Aorta (tissue), 5 donors: Measurements from ENCODE around the gene KRTAP10-1. TPM values are rescaled to one million over a fixed set of nuclear protein-coding genes. Genes with fewer than 3 reads are reported as not detected.

ENCODE experiments used
- ATAC-seq: fragments of 200-7000 bp; cut with Tn5 transposase; one replicate; pipeline ENCODE4 v1.9.1; 2022; ENCODE audit warnings: moderate library complexity; ENCODE audit not compliant: low FRiP score
- DNase-seq, 2 donors: peaks; one replicate each; pipeline ENCODE4 v3.0.0-alpha.2; 2020
- H3K27ac ChIP-seq, 2 donors: one replicate each; pipeline ENCODE4 v1.5.1; 2013; ENCODE audit warnings: low read length in 2 of 2, mild to moderate bottlenecking in 2 of 2, moderate library complexity in 2 of 2, control low read depth in 1 of 2, inconsistent platforms in 1 of 2, low read depth in 1 of 2
- H3K27me3 ChIP-seq, 2 donors: one replicate each; pipeline ENCODE4 v1.6.1; 2013; ENCODE audit warnings: control low read depth in 1 of 2, low read length in 1 of 2, mild to moderate bottlenecking in 1 of 2, moderate library complexity in 1 of 2; ENCODE audit not compliant: insufficient read depth in 2 of 2, control insufficient read depth in 1 of 2
- H3K36me3 ChIP-seq, 2 donors: one replicate each; pipeline ENCODE4 v1.6.1; 2013; ENCODE audit warnings: control low read depth in 1 of 2, low read length in 1 of 2, mild to moderate bottlenecking in 1 of 2; ENCODE audit not compliant: insufficient read depth in 2 of 2, control insufficient read depth in 1 of 2
- H3K4me1 ChIP-seq, 2 donors: one replicate each; pipeline ENCODE4 v1.6.1; 2013; ENCODE audit warnings: low read length in 2 of 2, control low read depth in 1 of 2, mild to moderate bottlenecking in 1 of 2, moderate library complexity in 1 of 2; ENCODE audit not compliant: insufficient read depth in 2 of 2, control insufficient read depth in 1 of 2
- H3K4me3 ChIP-seq, 2 donors: one replicate each; pipeline ENCODE4 v1.5.1; 2013; ENCODE audit warnings: low read length in 2 of 2, control low read depth in 1 of 2, mild to moderate bottlenecking in 1 of 2
- H3K9me3 ChIP-seq: one replicate; pipeline ENCODE4 v1.6.1; 2013; ENCODE audit warnings: mild to moderate bottlenecking, low read length; ENCODE audit not compliant: control insufficient read depth
- WGBS, 2 donors: extraction: QIAGEN DNeasy Blood & Tissue Kit; methylation state at CpG; one replicate each; pipeline ENCODE4 v1.1.7; 2013; 5-methylcytosine and 5-hydroxymethylcytosine counted together
- intact Hi-C, 2 donors: fragments of 100-400 bp; cut with DNase I; formaldehyde crosslinking; loops; one replicate each; pipeline versions ENCODE4 v1.14.2 to v1.15.0; 2022
- polyA plus RNA-seq, 2 donors: library from polyadenylated mRNA; stranded (reverse); fragments of 200-250 nt; gene quantifications; one replicate each; pipeline ENCODE4 v1.2.3, GENCODE V29; 2013
- total RNA-seq, 2 donors: library from RNA; stranded (reverse); fragmentation: NEBNext Ultra II Directional; extraction: Animal tissue kit (Norgen Biotek cat#: 25700); gene quantifications; one replicate each; pipeline ENCODE4 v1.2.1, GENCODE V29; 2021
- donor health status: healthy with polysubstance abuse.
- donor health status: Bipolar disorder and iron deficiency.
- donor health status: DM: no; HTN: no; CAD: no.
- donor health status: DM: no; HTN: no; CAD: no.
- donor health status: DM: yes; HTN: yes; CAD: no.

Gene KRTAP10-1
- total and polyA plus RNA-seq, 4 donors: not detected

GRCh38 chr21:44542716-44543115 is 2.7 kb upstream of the KRTAP10-1 start:
- H3K4me1 ChIP-seq: no peaks in the 10 kb centered on the region
- no peak overlapping the region for H3K4me3 ChIP-seq
- H3K27me3 ChIP-seq: no peaks in the 10 kb centered on the region
- ATAC-seq (no peak), DNase-seq (no peak)
- H3K36me3 ChIP-seq: no peaks in the 10 kb centered on the region
- 86 to 94% methylated on average over 1 of the region's 1 CpG for WGBS, 2 donors
- intact Hi-C loops: no loop called here
- H3K9me3 ChIP-seq: peaks cover 5% of the 10 kb centered on the region
- H3K27ac ChIP-seq: no peak overlapping the region

- WGBS, 2 donors: 89 to 90% methylated on average over 11 of the region's 11 CpGs
- ATAC-seq (no peak), DNase-seq (no peak)
- Histone ChIP-seq H3K27me3 (no peaks in the 10 kb centered on the region), H3K4me3 (no peak overlapping the region), H3K36me3 (no peaks in the 10 kb centered on the region), H3K4me1 (no peaks in the 10 kb centered on the region), H3K9me3 (peaks cover 3% of the 10 kb centered on the region), H3K27ac (no peak overlapping the region)
- intact Hi-C loops: no loop called here
These were observed 820 bp upstream of the KRTAP10-1 start for GRCh38 chr21:44540741-44541288.

- intact Hi-C loops: no loop called here
- ATAC-seq: no peak
- H3K27me3 ChIP-seq: no peaks in the 10 kb centered on the region
- 80 to 86% methylated on average over 14 of the region's 14 CpGs for WGBS, 2 donors
- DNase-seq: no peak
- H3K36me3 ChIP-seq: no peaks in the 10 kb centered on the region
- no peak overlapping the region for H3K27ac ChIP-seq
- no peaks in the 10 kb centered on the region for H3K4me1 ChIP-seq
- H3K9me3 ChIP-seq: peaks cover 1% of the 10 kb centered on the region
- H3K4me3 ChIP-seq: no peak overlapping the region
These were observed 949 bp downstream of the KRTAP10-1 start for GRCh38 chr21:44539046-44539445.

GRCh38 chr21:44537930-44538911 is 1.8 kb downstream of the KRTAP10-1 start:
- no peak for DNase-seq
- peak; percentile 26 for ATAC-seq
- Histone ChIP-seq H3K4me1 (no peaks in the 10 kb centered on the region), H3K36me3 (no peaks in the 10 kb centered on the region), H3K9me3 (peaks cover 1% of the 10 kb centered on the region), H3K27me3 (no peaks in the 10 kb centered on the region), H3K27ac (no peak overlapping the region), H3K4me3 (no peak overlapping the region)
- intact Hi-C loops: no loop called here
- 95% methylated on average over 33 of the region's 33 CpGs for WGBS, 2 donors

- ATAC-seq (no peak), DNase-seq (no peak)
- Histone ChIP-seq H3K4me3 (no peak overlapping the region), H3K27me3 (no peaks in the 10 kb centered on the region), H3K27ac (no peak overlapping the region), H3K36me3 (no peaks in the 10 kb centered on the region), H3K9me3 (no peaks in the 10 kb centered on the region), H3K4me1 (no peaks in the 10 kb centered on the region)
- intact Hi-C loops: no loop called here
- WGBS, 2 donors: 70 to 74% methylated on average over 7 of the region's 7 CpGs
These were observed 4.0 kb downstream of the KRTAP10-1 start for GRCh38 chr21:44535963-44536362.

- WGBS, 2 donors: 96% methylated on average over 6 of the region's 6 CpGs
- Histone ChIP-seq H3K36me3 (no peaks in the 10 kb centered on the region), H3K9me3 (no peaks in the 10 kb centered on the region), H3K4me3 (no peak overlapping the region), H3K4me1 (no peaks in the 10 kb centered on the region), H3K27me3 (no peaks in the 10 kb centered on the region), H3K27ac (no peak overlapping the region)
- intact Hi-C loops: no loop called here
- ATAC-seq (no peak), DNase-seq (no peak)
These were observed 5.3 kb downstream of the KRTAP10-1 start for GRCh38 chr21:44534688-44535087.

- 87% methylated on average over 18 to 21 of the region's 21 CpGs for WGBS, 2 donors
- Histone ChIP-seq H3K27me3 (no peaks in the 10 kb centered on the region), H3K27ac (no peak overlapping the region), H3K9me3 (no peaks in the 10 kb centered on the region), H3K4me3 (no peak overlapping the region), H3K4me1 (no peaks in the 10 kb centered on the region), H3K36me3 (no peaks in the 10 kb centered on the region)
- DNase-seq (no peak), ATAC-seq (no peak)
- intact Hi-C loops: no loop called here
These were observed 5.9 kb downstream of the KRTAP10-1 start for GRCh38 chr21:44533891-44534627.

GRCh38 chr21:44533121-44533890 is 6.7 kb downstream of the KRTAP10-1 start:
- intact Hi-C loops: no loop called here
- no peak for ATAC-seq
- 94% methylated on average over 37 of the region's 37 CpGs for WGBS, 2 donors
- Histone ChIP-seq H3K4me3 (no peak overlapping the region), H3K36me3 (no peaks in the 10 kb centered on the region), H3K9me3 (no peaks in the 10 kb centered on the region), H3K27ac (no peak overlapping the region), H3K27me3 (no peaks in the 10 kb centered on the region), H3K4me1 (no peaks in the 10 kb centered on the region)
- DNase-seq: peak; percentile 40 to 75
